ENCODE data around the gene CXCL14. TPM values are rescaled to one million over a fixed set of nuclear protein-coding genes. Genes with fewer than 3 reads are reported as not detected.

CXCL14 gene
- total and polyA plus RNA-seq, 2 donors (not counting 1 experiment from before 2014, with no cell fraction given) = 0.17 TPM; not detected in 1

- H3K36me3 ChIP-seq (ENCODE audit: control insufficient read depth, insufficient read depth, low read length) = no peaks in the 10 kb centered on the region
- no peak for DNase-seq (ENCODE audit: low read depth in 2 of 2)
- no peak overlapping the region for H3K4me3 ChIP-seq (replicated peaks in 1 of 4; ENCODE audit: control extremely low read depth in 1 of 4, insufficient read depth in 1 of 4, low read depth in 3 of 4, low read length in 4 of 4)
- H4K20me1 ChIP-seq (ENCODE audit: control insufficient read depth, extremely low read depth, insufficient read depth, low read length) = no peaks in the 10 kb centered on the region
- H3K27ac ChIP-seq (ENCODE audit: insufficient read depth, low read length) = no peak overlapping the region
- H3K79me2 ChIP-seq (ENCODE audit: control insufficient read depth, insufficient read depth, low read length) = no peaks in the 10 kb centered on the region
- no peak overlapping the region for H3K9ac ChIP-seq (ENCODE audit: insufficient read depth, low read length)
- no peak overlapping the region for H2AFZ ChIP-seq (ENCODE audit: low read length)
- H3K27me3 ChIP-seq (ENCODE audit: control insufficient read depth, insufficient read depth, low read length) = no peaks in the 10 kb centered on the region
- TF ChIP-seq CTCF (conservative IDR thresholded peaks at IDR 0.05 in 1 of 2, IDR thresholded peaks at IDR 0.05 in 1 of 2; ENCODE audit: low read depth in 1 of 2, low read length in 2 of 2) (no peak), EZH2 (IDR thresholded peaks at IDR 0.05; ENCODE audit: low read length, missing control alignments) (no peak)
- no peaks in the 10 kb centered on the region for H3K4me1 ChIP-seq (ENCODE audit: control insufficient read depth, extremely low read depth, insufficient read depth, low read length)
- no peak overlapping the region for H3K4me2 ChIP-seq (ENCODE audit: extremely low read depth, insufficient read depth, low read length)
- H3K9me3 ChIP-seq (ENCODE audit: control insufficient read depth, insufficient read depth, low read depth, low read length) = no peaks in the 10 kb centered on the region
Measured at GRCh38 chr5:135625486-135625885, 46.7 kb upstream of the CXCL14 start.

- H3K27ac ChIP-seq (ENCODE audit: insufficient read depth, low read length) = no peak overlapping the region
- no peaks in the 10 kb centered on the region for H3K27me3 ChIP-seq (ENCODE audit: control insufficient read depth, insufficient read depth, low read length)
- H3K4me3 ChIP-seq (replicated peaks in 1 of 4; ENCODE audit: control extremely low read depth in 1 of 4, insufficient read depth in 1 of 4, low read depth in 3 of 4, low read length in 4 of 4) = no peak overlapping the region
- H3K9ac ChIP-seq (ENCODE audit: insufficient read depth, low read length) = no peak overlapping the region
- no peak overlapping the region for H2AFZ ChIP-seq (ENCODE audit: low read length)
- no peak for DNase-seq (ENCODE audit: low read depth in 2 of 2)
- no peaks in the 10 kb centered on the region for H3K79me2 ChIP-seq (ENCODE audit: control insufficient read depth, insufficient read depth, low read length)
- no peaks in the 10 kb centered on the region for H4K20me1 ChIP-seq (ENCODE audit: control insufficient read depth, extremely low read depth, insufficient read depth, low read length)
- H3K9me3 ChIP-seq (ENCODE audit: control insufficient read depth, insufficient read depth, low read depth, low read length) = no peaks in the 10 kb centered on the region
- no peaks in the 10 kb centered on the region for H3K4me1 ChIP-seq (ENCODE audit: control insufficient read depth, extremely low read depth, insufficient read depth, low read length)
- no peak overlapping the region for H3K4me2 ChIP-seq (ENCODE audit: extremely low read depth, insufficient read depth, low read length)
- no peaks in the 10 kb centered on the region for H3K36me3 ChIP-seq (ENCODE audit: control insufficient read depth, insufficient read depth, low read length)
- TF ChIP-seq EZH2 (IDR thresholded peaks at IDR 0.05; ENCODE audit: low read length, missing control alignments) = no peak
- TF ChIP-seq CTCF (conservative IDR thresholded peaks at IDR 0.05 in 1 of 2, IDR thresholded peaks at IDR 0.05 in 1 of 2; ENCODE audit: low read depth in 1 of 2, low read length in 2 of 2) = no peak
Measured at GRCh38 chr5:135625061-135625460, 46.3 kb upstream of the CXCL14 start.

GRCh38 chr5:135623186-135623715 is 44.5 kb upstream of the CXCL14 start:
- H3K9ac ChIP-seq (ENCODE audit: insufficient read depth, low read length) = no peak overlapping the region
- no peak overlapping the region for H3K4me3 ChIP-seq (replicated peaks in 1 of 4; ENCODE audit: control extremely low read depth in 1 of 4, insufficient read depth in 1 of 4, low read depth in 3 of 4, low read length in 4 of 4)
- H3K27ac ChIP-seq (ENCODE audit: insufficient read depth, low read length) = no peak overlapping the region
- H3K9me3 ChIP-seq (ENCODE audit: control insufficient read depth, insufficient read depth, low read depth, low read length) = no peaks in the 10 kb centered on the region
- H2AFZ ChIP-seq (ENCODE audit: low read length) = no peak overlapping the region
- H3K4me2 ChIP-seq (ENCODE audit: extremely low read depth, insufficient read depth, low read length) = no peak overlapping the region
- H3K79me2 ChIP-seq (ENCODE audit: control insufficient read depth, insufficient read depth, low read length) = no peaks in the 10 kb centered on the region
- TF ChIP-seq CTCF (conservative IDR thresholded peaks at IDR 0.05 in 1 of 2, IDR thresholded peaks at IDR 0.05 in 1 of 2; ENCODE audit: low read depth in 1 of 2, low read length in 2 of 2) (no peak), EZH2 (IDR thresholded peaks at IDR 0.05; ENCODE audit: low read length, missing control alignments) (no peak)
- H4K20me1 ChIP-seq (ENCODE audit: control insufficient read depth, extremely low read depth, insufficient read depth, low read length) = no peaks in the 10 kb centered on the region
- H3K36me3 ChIP-seq (ENCODE audit: control insufficient read depth, insufficient read depth, low read length) = no peaks in the 10 kb centered on the region
- H3K4me1 ChIP-seq (ENCODE audit: control insufficient read depth, extremely low read depth, insufficient read depth, low read length) = no peaks in the 10 kb centered on the region
- DNase-seq (ENCODE audit: low read depth in 2 of 2) = no peak
- no peaks in the 10 kb centered on the region for H3K27me3 ChIP-seq (ENCODE audit: control insufficient read depth, insufficient read depth, low read length)

Measured in fibroblast of lung (primary cell).